ENCODE measurements around the gene KCNMB4.
A peak's percentile ranks its signal among the peaks of the same experiment; 100 is the strongest.

Gene KCNMB4

DNA sequence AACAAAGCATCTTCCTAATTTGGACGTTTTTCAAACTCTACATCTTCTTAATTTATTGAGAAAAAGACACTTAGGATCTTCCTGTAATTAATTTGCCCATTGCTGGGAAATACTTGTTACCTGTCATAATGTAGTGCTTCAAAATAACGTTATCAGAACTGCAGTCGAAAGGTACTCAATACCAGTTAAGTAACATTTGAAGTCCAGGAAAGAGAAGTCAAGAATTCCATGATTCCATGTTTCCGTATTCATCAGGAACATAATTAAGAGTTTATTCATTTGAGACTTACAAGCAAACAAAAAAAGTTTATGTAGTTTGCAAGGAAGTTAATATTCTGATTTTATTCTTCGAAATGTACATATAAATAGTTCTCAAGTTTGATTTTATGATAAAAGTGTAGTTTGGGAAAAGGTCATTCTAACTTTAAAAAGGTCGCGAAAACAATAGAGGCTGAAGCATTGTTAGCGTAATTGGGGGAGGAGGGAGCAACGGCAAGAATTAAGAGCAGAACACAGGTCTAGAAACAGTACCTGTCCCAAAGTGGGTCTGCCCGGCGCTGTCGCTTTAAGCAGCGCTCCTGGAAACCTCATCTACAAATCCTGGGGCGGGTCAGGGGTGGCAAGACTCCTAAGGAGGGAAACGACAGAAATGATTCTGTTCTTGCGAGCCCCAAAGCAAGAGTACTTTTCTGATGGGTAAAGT is 1.2 kb upstream of the KCNMB4 start:
- H3K27ac ChIP-seq (ENCODE audit: low read length), result no peak overlapping the region
- no peaks in the 10 kb centered on the region for H3K36me3 ChIP-seq (replicated peaks; ENCODE audit: low read depth, low read length)
- H3K4me2 ChIP-seq (ENCODE audit: low read length), result peak overlapping the region; percentile 97
- H4K20me1 ChIP-seq (ENCODE audit: insufficient read depth, low read length), result no peaks in the 10 kb centered on the region
- peak overlapping the region; percentile 98 for H3K4me3 ChIP-seq (ENCODE audit: low read length)
- peaks cover 34% of the 10 kb centered on the region for H3K4me1 ChIP-seq (ENCODE audit: low read length)
- H3K27me3 ChIP-seq (ENCODE audit: low read depth, low read length), result peaks cover 16% of the 10 kb centered on the region
- H3K79me2 ChIP-seq (ENCODE audit: low read length), result peaks cover 4% of the 10 kb centered on the region; the same call in 1 of the 2 replicates
- no peaks in the 10 kb centered on the region for H3K9me3 ChIP-seq (ENCODE audit: insufficient read depth, low read length)
- TF ChIP-seq EZH2phosphoT487 (IDR thresholded peaks at IDR 0.05; ENCODE audit: low read depth), result no peak
- TF ChIP-seq, protein P1, sequence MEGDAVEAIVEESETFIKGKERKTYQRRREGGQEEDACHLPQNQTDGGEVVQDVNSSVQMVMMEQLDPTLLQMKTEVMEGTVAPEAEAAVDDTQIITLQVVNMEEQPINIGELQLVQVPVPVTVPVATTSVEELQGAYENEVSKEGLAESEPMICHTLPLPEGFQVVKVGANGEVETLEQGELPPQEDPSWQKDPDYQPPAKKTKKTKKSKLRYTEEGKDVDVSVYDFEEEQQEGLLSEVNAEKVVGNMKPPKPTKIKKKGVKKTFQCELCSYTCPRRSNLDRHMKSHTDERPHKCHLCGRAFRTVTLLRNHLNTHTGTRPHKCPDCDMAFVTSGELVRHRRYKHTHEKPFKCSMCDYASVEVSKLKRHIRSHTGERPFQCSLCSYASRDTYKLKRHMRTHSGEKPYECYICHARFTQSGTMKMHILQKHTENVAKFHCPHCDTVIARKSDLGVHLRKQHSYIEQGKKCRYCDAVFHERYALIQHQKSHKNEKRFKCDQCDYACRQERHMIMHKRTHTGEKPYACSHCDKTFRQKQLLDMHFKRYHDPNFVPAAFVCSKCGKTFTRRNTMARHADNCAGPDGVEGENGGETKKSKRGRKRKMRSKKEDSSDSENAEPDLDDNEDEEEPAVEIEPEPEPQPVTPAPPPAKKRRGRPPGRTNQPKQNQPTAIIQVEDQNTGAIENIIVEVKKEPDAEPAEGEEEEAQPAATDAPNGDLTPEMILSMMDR (IDR thresholded peaks at IDR 0.05; ENCODE audit: low read depth, low read length), result no peak
- H3K9ac ChIP-seq (ENCODE audit: low read length), result peak overlapping the region; percentile 74; the same call in 1 of the 2 replicates
- no peak overlapping the region for H2AFZ ChIP-seq (ENCODE audit: low read depth, low read length)

DNA sequence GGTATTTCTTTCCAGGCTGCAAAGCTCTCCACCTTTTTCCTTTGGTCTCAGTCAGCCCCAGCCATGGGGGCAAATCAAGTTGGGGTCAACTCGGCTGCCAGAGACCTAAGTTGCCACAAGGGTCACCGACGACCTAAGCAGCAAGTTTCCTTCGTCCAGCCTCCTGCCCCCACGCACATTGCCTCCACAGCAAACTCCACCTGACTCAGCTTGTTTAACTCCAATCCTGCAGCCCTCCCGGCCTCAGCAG is 767 bp upstream of the KCNMB4 start:
- TF ChIP-seq, protein P1 (IDR thresholded peaks at IDR 0.05; ENCODE audit: low read depth, low read length), result no peak
- TF ChIP-seq EZH2phosphoT487 (IDR thresholded peaks at IDR 0.05; ENCODE audit: low read depth), result no peak
- peaks cover 16% of the 10 kb centered on the region for H3K27me3 ChIP-seq (ENCODE audit: low read depth, low read length)
- H3K4me2 ChIP-seq (ENCODE audit: low read length), result peak overlapping the region; percentile 97
- no peak overlapping the region for H3K27ac ChIP-seq (ENCODE audit: low read length)
- H3K79me2 ChIP-seq (ENCODE audit: low read length), result peaks cover 4% of the 10 kb centered on the region; the same call in 1 of the 2 replicates
- H2AFZ ChIP-seq (ENCODE audit: low read depth, low read length), result peak overlapping the region; percentile 38; the same call in 1 of the 2 replicates
- peaks cover 34% of the 10 kb centered on the region for H3K4me1 ChIP-seq (ENCODE audit: low read length)
- H3K36me3 ChIP-seq (replicated peaks; ENCODE audit: low read depth, low read length), result no peaks in the 10 kb centered on the region
- H3K9ac ChIP-seq (ENCODE audit: low read length), result peak overlapping the region; percentile 74
- H4K20me1 ChIP-seq (ENCODE audit: insufficient read depth, low read length), result no peaks in the 10 kb centered on the region
- H3K9me3 ChIP-seq (ENCODE audit: insufficient read depth, low read length), result no peaks in the 10 kb centered on the region
- peak overlapping the region; percentile 98 for H3K4me3 ChIP-seq (ENCODE audit: low read length)

DNA sequence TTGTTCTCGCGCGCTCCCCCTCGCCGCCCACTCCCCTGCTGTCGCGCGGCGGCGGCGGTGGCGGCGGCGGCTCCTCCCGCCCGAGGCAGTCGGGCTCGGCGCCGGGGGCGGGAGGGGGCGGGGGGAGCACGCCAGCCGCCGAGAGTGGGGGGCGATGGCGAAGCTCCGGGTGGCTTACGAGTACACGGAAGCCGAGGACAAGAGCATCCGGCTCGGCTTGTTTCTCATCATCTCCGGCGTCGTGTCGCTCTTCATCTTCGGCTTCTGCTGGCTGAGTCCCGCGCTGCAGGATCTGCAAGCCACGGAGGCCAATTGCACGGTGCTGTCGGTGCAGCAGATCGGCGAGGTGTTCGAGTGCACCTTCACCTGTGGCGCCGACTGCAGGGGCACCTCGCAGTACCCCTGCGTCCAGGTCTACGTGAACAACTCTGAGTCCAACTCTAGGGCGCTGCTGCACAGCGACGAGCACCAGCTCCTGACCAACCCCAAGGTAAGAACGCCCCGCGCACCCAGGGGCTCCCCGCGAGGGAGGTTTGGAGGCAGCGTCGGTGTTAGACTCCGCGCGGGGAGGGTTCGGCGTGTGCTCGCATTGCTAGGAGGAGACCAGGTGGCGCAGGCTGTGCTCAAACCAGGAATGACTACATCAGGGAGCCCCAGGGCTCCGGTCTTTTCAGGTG is 629 bp downstream of the KCNMB4 start:
- no peaks in the 10 kb centered on the region for H4K20me1 ChIP-seq (ENCODE audit: insufficient read depth, low read length)
- TF ChIP-seq EZH2phosphoT487 (IDR thresholded peaks at IDR 0.05; ENCODE audit: low read depth), result no peak
- TF ChIP-seq, protein P1 (IDR thresholded peaks at IDR 0.05; ENCODE audit: low read depth, low read length), result no peak; the same call in 1 of the 2 replicates
- H3K4me2 ChIP-seq (ENCODE audit: low read length), result peak overlapping the region; percentile 97
- peak overlapping the region; percentile 62 for H2AFZ ChIP-seq (ENCODE audit: low read depth, low read length)
- no peaks in the 10 kb centered on the region for H3K9me3 ChIP-seq (ENCODE audit: insufficient read depth, low read length)
- peaks cover 34% of the 10 kb centered on the region for H3K4me1 ChIP-seq (ENCODE audit: low read length)
- peaks cover 4% of the 10 kb centered on the region; the same call in 1 of the 2 replicates for H3K79me2 ChIP-seq (ENCODE audit: low read length)
- no peak overlapping the region for H3K27ac ChIP-seq (ENCODE audit: low read length)
- H3K36me3 ChIP-seq (replicated peaks; ENCODE audit: low read depth, low read length), result no peaks in the 10 kb centered on the region
- H3K27me3 ChIP-seq (ENCODE audit: low read depth, low read length), result peaks cover 16% of the 10 kb centered on the region
- H3K4me3 ChIP-seq (ENCODE audit: low read length), result peak overlapping the region; percentile 98
- H3K9ac ChIP-seq (ENCODE audit: low read length), result peak overlapping the region; percentile 74
